Natural killer cell (primary cell): ENCODE measurements around the gene IL18BP. TPM values are rescaled to one million over a fixed set of nuclear protein-coding genes. Genes with fewer than 3 reads are reported as not detected.

Experiments used
- ATAC-seq, 3 donors: fragments of 150-1000 bp in 2 of 3; fragments of 200-7000 bp in 1 of 3; cut with Tn5 transposase; 1 replicate in 1 of 3; 2 replicates in 2 of 3; pipeline ENCODE4 v1.10.0; 2021; ENCODE audit warnings: mild to moderate bottlenecking in 2 of 3, moderate library complexity in 2 of 3
- DNase-seq, 2 donors: peaks; one replicate each; pipeline versions ENCODE4 v3.0.0 to v3.0.0-alpha.2; 2013 to 2021; ENCODE audit warnings: mixed read lengths in 1 of 2
- H3K27ac ChIP-seq: one replicate; pipeline ENCODE4 v1.5.1; 2013; ENCODE audit warnings: mild to moderate bottlenecking, low read length
- H3K27me3 ChIP-seq: one replicate; pipeline ENCODE4 v1.6.1; 2013; ENCODE audit warnings: low read length; ENCODE audit not compliant: control insufficient read depth, insufficient read depth
- H3K36me3 ChIP-seq: one replicate; pipeline ENCODE4 v1.6.1; 2013; ENCODE audit warnings: low read length; ENCODE audit not compliant: control insufficient read depth, insufficient read depth
- H3K4me1 ChIP-seq: one replicate; pipeline ENCODE4 v1.6.1; 2013; ENCODE audit warnings: low read length; ENCODE audit not compliant: control insufficient read depth, insufficient read depth
- H3K4me3 ChIP-seq: one replicate; pipeline ENCODE4 v1.5.1; 2013; ENCODE audit warnings: low read length
- H3K9me3 ChIP-seq: one replicate; pipeline ENCODE4 v1.6.1; 2013; ENCODE audit warnings: low read length; ENCODE audit not compliant: control insufficient read depth, insufficient read depth
- H3K27ac Mint-ChIP-seq, 2 donors: one replicate each; pipeline ENCODE4 v1.8.0; 2022; ENCODE audit warnings: mild to moderate bottlenecking in 2 of 2, mixed read lengths in 2 of 2, moderate library complexity in 1 of 2
- H3K27me3 Mint-ChIP-seq, 2 donors: one replicate each; pipeline ENCODE4 v1.8.0; 2022; ENCODE audit warnings: low read depth in 2 of 2, mixed read lengths in 2 of 2
- H3K36me3 Mint-ChIP-seq: one replicate; pipeline ENCODE4 v1.8.0; 2022; ENCODE audit warnings: mixed read lengths
- H3K4me1 Mint-ChIP-seq, 2 donors: one replicate each; pipeline ENCODE4 v1.8.0; 2022; ENCODE audit warnings: mixed read lengths in 2 of 2
- H3K4me3 Mint-ChIP-seq: one replicate; pipeline ENCODE4 v1.8.0; 2022; ENCODE audit warnings: mild to moderate bottlenecking, moderate library complexity, mixed read lengths
- H3K9me3 Mint-ChIP-seq, 2 donors: one replicate each; pipeline ENCODE4 v1.8.0; 2022; ENCODE audit warnings: mixed read lengths in 2 of 2
- CTCF ChIP-seq: fragments of 200-600 bp; IDR thresholded peaks from one replicate; pipeline ENCODE4 v1.8.0; 2022; ENCODE audit warnings: antibody characterized with exemption
- WGBS: methylation state at CpG from one replicate; pipeline ENCODE4 v1.1.7; 2013; ENCODE audit warnings: missing lambda C conversion rate; ENCODE audit not compliant: insufficient coverage; 5-methylcytosine and 5-hydroxymethylcytosine counted together
- intact Hi-C: fragments of 100-400 bp; cut with micrococcal nuclease; formaldehyde crosslinking; loops from one replicate; pipeline ENCODE4 v1.14.2; 2022
- total RNA-seq, 4 donors: library from RNA; stranded (reverse); fragments of 120-200 nt in 1 of 4; gene quantifications; one replicate each; pipeline versions ENCODE4 v1.2.3 to v1.2.4, GENCODE V29; 2013 to 2022

IL18BP gene
- total RNA-seq, 3 donors from 2014 or later (not counting 1 experiment from before 2014, with no cell fraction given) = 23.1 to 35.5 (median 27.2) TPM

- H3K27ac ChIP-seq = no peak overlapping the region
- H3K27me3 ChIP-seq = no peaks in the 10 kb centered on the region
- H3K9me3 ChIP-seq = no peaks in the 10 kb centered on the region
- Mint-ChIP-seq H3K9me3 (no peaks in the 10 kb centered on the region), H3K36me3 (no peaks in the 10 kb centered on the region), H3K4me3 (no peak overlapping the region), H3K4me1 (peaks cover 19 to 30% of the 10 kb centered on the region in 2 donors), H3K27me3 (no peaks in the 10 kb centered on the region), H3K27ac (peak overlapping the region; percentile 0 to 30)
- peaks cover 50% of the 10 kb centered on the region for H3K36me3 ChIP-seq
- 86% methylated on average over 10 of the region's 10 CpGs for WGBS
- ATAC-seq (no peak), DNase-seq (no peak)
- intact Hi-C loops = no loop called here
- H3K4me3 ChIP-seq = no peak overlapping the region
- H3K4me1 ChIP-seq = peaks cover 26% of the 10 kb centered on the region
- TF ChIP-seq CTCF = no peak
Measured at GRCh38 chr11:72001834-72002591, 3.3 kb downstream of the IL18BP start.

- WGBS = 95% methylated on average over 11 of the region's 12 CpGs
- Histone ChIP-seq H3K9me3 (no peaks in the 10 kb centered on the region), H3K27ac (no peak overlapping the region), H3K27me3 (no peaks in the 10 kb centered on the region), H3K4me3 (no peak overlapping the region), H3K36me3 (peaks cover 61% of the 10 kb centered on the region), H3K4me1 (peaks cover 20% of the 10 kb centered on the region)
- Mint-ChIP-seq H3K4me1 (peaks cover 16 to 24% of the 10 kb centered on the region in 2 donors), H3K36me3 (peaks cover 1% of the 10 kb centered on the region), H3K9me3 (no peaks in the 10 kb centered on the region), H3K27ac (peak overlapping the region; percentile 43 to 46), H3K4me3 (no peak overlapping the region), H3K27me3 (no peaks in the 10 kb centered on the region)
- no peak for TF ChIP-seq CTCF
- intact Hi-C loops = no loop called here
- ATAC-seq (no peak), DNase-seq (no peak)
Measured at GRCh38 chr11:72002841-72003775, 4.4 kb downstream of the IL18BP start.

- no peak for DNase-seq
- peaks cover 13% of the 10 kb centered on the region for H3K4me1 ChIP-seq
- no peaks in the 10 kb centered on the region for H3K9me3 ChIP-seq
- no peaks in the 10 kb centered on the region for H3K9me3 Mint-ChIP-seq
- H3K36me3 ChIP-seq = peaks cover 68% of the 10 kb centered on the region
- ATAC-seq = no peak
- peaks cover 6% of the 10 kb centered on the region for H3K36me3 Mint-ChIP-seq
- H3K27ac Mint-ChIP-seq = peak overlapping the region; percentile 43 to 46
- 97% methylated on average over 20 of the region's 20 CpGs for WGBS
- intact Hi-C loops = no loop called here
- no peak overlapping the region for H3K4me3 Mint-ChIP-seq
- no peak overlapping the region for H3K27ac ChIP-seq
- TF ChIP-seq CTCF = no peak
- no peaks in the 10 kb centered on the region for H3K27me3 Mint-ChIP-seq
- no peaks in the 10 kb centered on the region for H3K27me3 ChIP-seq
- H3K4me3 ChIP-seq = no peak overlapping the region
- peaks cover 10 to 23% of the 10 kb centered on the region in 2 donors for H3K4me1 Mint-ChIP-seq
Measured at GRCh38 chr11:72003776-72004171, 5.1 kb downstream of the IL18BP start.
